Ectodermal cell (in vitro differentiated cells): ENCODE measurements around the gene ATP6V0E2.

Source experiments
- H3K27ac ChIP-seq: 2 replicates; pipeline ENCODE4 v1.7.0; 2013; ENCODE audit warnings: mild to moderate bottlenecking, low read depth, low read length; ENCODE audit not compliant: insufficient read depth, poor library complexity, severe bottlenecking
- H3K27me3 ChIP-seq: 2 replicates; pipeline ENCODE4 v1.7.0; 2013; ENCODE audit warnings: mild to moderate bottlenecking, low read length; ENCODE audit not compliant: insufficient read depth, control insufficient read depth, poor library complexity, severe bottlenecking
- H3K36me3 ChIP-seq: one replicate; pipeline ENCODE4 v1.7.0; 2013; ENCODE audit warnings: low read length; ENCODE audit not compliant: control insufficient read depth, insufficient read depth
- H3K4me1 ChIP-seq: one replicate; pipeline ENCODE4 v1.7.0; 2013; ENCODE audit warnings: low read length; ENCODE audit not compliant: control insufficient read depth, insufficient read depth
- H3K4me3 ChIP-seq: 2 replicates; pipeline ENCODE4 v1.7.0; 2013; ENCODE audit warnings: low read depth, low read length, control low read depth; ENCODE audit not compliant: insufficient read depth
- H3K9me3 ChIP-seq: 2 replicates; pipeline ENCODE4 v1.7.0; 2013; ENCODE audit warnings: mild to moderate bottlenecking, low read length, moderate library complexity; ENCODE audit not compliant: control insufficient read depth
- WGBS, 2 experiments: methylation state at CpG; one replicate each; pipeline ENCODE4 v1.1.7; 2013; ENCODE audit warnings: missing lambda C conversion rate in 2 of 2; 5-methylcytosine and 5-hydroxymethylcytosine counted together

Gene ATP6V0E2

DNA sequence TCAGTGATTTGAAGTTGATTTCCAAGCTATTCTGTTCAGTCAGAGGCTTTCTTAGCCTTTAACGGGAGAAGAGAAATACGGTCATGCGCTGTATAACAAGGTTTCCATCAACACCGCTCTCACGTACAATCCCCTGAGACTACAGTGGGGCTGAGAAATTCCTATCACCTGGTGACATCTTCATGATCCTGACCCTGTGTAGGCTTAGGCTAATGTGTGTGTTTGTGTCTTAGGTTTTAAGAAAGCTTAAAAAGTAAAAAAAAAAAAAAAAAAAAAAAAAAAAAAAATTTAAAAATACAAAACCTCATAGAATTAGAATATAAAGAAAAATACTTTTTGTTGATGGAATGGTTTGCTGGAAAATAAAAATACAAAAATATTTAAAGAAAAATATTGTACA lies 33.8 kb upstream of the ATP6V0E2 start:
- no peak overlapping the region for H3K4me3 ChIP-seq
- no peaks in the 10 kb centered on the region for H3K4me1 ChIP-seq
- H3K36me3 ChIP-seq = no peaks in the 10 kb centered on the region
- WGBS, 2 experiments = 95% methylated on average over 5 of the region's 5 CpGs
- peaks cover 33% of the 10 kb centered on the region for H3K27me3 ChIP-seq
- no peak overlapping the region for H3K27ac ChIP-seq
- no peaks in the 10 kb centered on the region for H3K9me3 ChIP-seq

DNA sequence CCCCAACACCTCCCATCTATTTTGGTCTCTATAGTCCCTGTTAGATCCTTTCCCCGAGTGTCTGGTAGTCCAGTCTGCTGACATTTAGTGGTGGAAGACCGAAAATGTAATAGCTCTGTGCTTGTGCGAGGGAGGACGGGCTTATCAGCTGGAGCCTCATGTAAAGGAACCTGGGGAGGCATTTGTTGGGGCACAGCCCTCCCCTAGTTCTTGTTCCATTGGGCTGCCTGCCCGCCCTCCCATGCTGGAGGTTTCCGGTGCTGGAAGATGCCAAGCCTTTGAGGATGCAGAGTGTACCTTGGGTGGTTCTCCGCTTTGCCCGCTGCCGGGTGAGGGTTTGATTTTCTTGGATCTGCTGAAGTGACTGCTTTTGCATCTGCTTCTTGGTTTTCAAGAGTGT lies 30.2 kb upstream of the ATP6V0E2 start:
- Histone ChIP-seq H3K27me3 (peaks cover 18% of the 10 kb centered on the region), H3K36me3 (no peaks in the 10 kb centered on the region), H3K4me1 (no peaks in the 10 kb centered on the region), H3K4me3 (no peak overlapping the region), H3K9me3 (no peaks in the 10 kb centered on the region), H3K27ac (no peak overlapping the region)
- WGBS, 2 experiments = 92 to 93% methylated on average over 9 of the region's 9 CpGs

DNA sequence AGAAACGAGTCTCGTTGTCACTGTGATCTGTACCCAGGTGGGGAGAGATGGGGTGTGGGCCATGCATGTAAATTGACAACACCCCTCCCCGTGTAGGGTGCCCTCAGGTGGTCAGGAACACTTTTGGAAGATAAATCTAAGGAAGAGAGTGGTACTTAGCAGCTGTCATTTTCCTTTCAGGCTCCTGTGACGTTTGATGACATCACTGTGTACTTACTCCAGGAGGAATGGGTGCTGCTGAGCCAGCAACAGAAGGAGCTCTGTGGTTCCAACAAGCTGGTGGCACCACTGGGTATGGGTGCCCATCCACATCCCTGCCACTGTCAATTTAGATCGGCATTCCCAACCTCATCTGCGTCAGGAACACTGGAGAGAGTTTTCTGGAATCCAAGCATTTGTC lies 29.3 kb upstream of the ATP6V0E2 start:
- Histone ChIP-seq H3K36me3 (no peaks in the 10 kb centered on the region), H3K27ac (no peak overlapping the region), H3K27me3 (peaks cover 11% of the 10 kb centered on the region), H3K4me1 (no peaks in the 10 kb centered on the region), H3K4me3 (no peak overlapping the region), H3K9me3 (no peaks in the 10 kb centered on the region)
- WGBS, 2 experiments = 71 to 79% methylated on average over 6 of the region's 6 CpGs

DNA sequence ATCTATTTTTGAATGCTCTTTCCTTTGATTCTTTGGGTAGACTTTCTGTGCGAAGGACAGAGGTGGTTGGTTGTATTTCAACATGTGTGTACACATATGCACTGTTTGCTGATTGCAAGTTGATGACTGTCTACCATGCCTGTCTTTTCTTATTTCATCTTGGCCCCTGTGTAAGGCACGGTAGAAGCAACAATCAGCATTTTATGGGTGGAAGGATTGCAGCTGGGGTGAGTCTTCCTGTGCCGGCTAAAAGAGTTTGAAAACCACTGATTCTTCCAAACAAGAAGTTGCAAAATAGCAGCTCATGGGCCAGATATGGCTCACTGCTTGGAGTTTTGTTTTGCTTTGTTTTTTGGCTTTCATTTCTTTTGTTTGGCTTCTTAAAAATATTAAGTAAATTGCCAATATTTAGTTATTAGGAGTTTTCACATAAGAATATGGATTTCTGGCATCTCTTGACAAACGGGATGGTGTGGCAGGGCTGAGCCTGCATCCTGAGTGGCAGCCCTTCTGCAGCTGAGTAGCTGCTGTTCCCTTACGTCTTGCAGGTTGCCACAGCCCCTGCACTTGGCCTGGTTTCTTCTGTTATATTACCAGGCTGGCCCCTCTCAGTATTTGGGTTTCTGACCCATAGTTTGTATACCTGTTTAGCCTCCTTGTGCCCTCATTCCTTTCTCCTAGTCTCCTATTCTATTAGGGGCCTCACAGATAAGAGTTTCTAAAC lies 28.4 kb upstream of the ATP6V0E2 start:
- Histone ChIP-seq H3K36me3 (no peaks in the 10 kb centered on the region), H3K27ac (no peak overlapping the region), H3K4me3 (no peak overlapping the region), H3K9me3 (no peaks in the 10 kb centered on the region), H3K4me1 (peaks cover 5% of the 10 kb centered on the region), H3K27me3 (peaks cover 7% of the 10 kb centered on the region)
- 92 to 94% methylated on average over 5 of the region's 5 CpGs for WGBS, 2 experiments

DNA sequence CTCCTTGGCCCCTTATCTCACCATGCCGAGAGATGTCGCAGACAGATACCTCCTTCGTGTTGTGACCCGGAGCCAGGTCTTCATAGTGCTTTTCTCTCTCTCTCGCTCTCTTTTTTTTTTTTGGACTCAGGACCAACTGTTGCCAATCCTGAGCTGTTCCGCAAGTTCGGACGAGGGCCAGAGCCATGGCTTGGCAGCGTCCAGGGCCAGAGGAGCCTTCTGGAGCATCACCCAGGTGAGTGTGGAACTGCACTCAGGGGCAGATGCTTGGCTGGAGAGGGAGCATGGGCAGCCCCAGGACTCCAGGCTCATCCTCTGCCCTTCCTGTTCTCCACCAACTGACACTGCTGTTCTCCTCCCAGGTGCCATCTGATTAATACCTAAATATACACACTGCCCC lies 27.7 kb upstream of the ATP6V0E2 start:
- Histone ChIP-seq H3K36me3 (no peaks in the 10 kb centered on the region), H3K4me3 (no peak overlapping the region), H3K27me3 (peaks cover 7% of the 10 kb centered on the region), H3K27ac (no peak overlapping the region), H3K9me3 (no peaks in the 10 kb centered on the region), H3K4me1 (peaks cover 5% of the 10 kb centered on the region)
- 94 to 98% methylated on average over 9 of the region's 9 CpGs for WGBS, 2 experiments

DNA sequence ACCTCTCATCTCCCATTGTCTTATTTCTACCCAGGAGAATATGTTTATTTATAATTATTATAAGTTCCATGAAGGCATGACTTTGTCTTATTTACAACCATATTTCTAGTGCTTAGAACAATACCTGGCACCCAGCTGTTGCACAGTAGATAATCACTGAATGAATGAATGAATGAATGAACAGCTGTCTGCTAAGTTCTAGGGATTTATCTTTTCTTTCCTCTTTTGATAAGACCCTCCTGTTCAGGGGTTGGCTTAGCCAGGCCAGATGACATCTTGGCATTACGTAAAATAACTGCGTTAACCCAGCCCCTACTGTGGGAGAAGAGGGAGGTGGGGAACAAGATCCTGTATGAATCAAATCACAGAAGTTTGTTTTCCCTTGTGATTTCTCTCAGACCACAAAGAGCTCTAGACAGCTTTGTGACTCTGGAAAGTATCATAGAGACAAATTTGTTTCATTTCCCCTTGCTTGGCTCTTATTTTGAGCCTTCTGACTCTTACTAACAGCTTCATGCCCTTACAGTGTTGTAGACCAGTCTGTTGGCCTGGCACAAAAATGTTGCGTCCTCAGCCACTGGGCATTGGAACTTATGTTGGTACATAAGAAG lies 27.2 kb upstream of the ATP6V0E2 start:
- 91 to 97% methylated on average over 3 of the region's 3 CpGs for WGBS, 2 experiments
- peaks cover 5% of the 10 kb centered on the region for H3K4me1 ChIP-seq
- H3K27me3 ChIP-seq = peaks cover 7% of the 10 kb centered on the region
- no peaks in the 10 kb centered on the region for H3K9me3 ChIP-seq
- H3K27ac ChIP-seq = no peak overlapping the region
- no peak overlapping the region for H3K4me3 ChIP-seq
- H3K36me3 ChIP-seq = no peaks in the 10 kb centered on the region

DNA sequence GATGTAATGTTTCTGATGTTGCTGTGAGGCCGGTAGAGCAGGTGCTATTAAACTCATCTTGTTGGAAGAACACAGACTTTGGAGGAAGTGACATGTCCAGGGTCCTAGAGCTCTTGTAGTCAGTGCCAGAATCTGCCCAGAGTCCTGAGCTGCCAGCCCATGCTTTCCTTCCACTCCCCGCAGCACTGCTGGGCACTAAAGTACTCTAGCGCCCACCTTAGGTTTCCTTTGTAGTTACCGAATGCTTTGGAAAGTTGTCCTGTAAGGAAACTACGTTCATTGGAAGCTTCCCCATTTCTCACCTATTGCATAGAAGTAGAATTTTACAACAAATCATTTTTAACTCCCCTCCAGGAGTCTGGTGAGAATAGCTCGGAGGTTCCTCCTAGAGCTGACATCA lies 24.6 kb upstream of the ATP6V0E2 start:
- Histone ChIP-seq H3K9me3 (no peaks in the 10 kb centered on the region), H3K4me3 (no peak overlapping the region), H3K27ac (no peak overlapping the region), H3K4me1 (peaks cover 5% of the 10 kb centered on the region), H3K27me3 (no peaks in the 10 kb centered on the region), H3K36me3 (no peaks in the 10 kb centered on the region)
- WGBS, 2 experiments = 81 to 83% methylated on average over 6 of the region's 6 CpGs

DNA sequence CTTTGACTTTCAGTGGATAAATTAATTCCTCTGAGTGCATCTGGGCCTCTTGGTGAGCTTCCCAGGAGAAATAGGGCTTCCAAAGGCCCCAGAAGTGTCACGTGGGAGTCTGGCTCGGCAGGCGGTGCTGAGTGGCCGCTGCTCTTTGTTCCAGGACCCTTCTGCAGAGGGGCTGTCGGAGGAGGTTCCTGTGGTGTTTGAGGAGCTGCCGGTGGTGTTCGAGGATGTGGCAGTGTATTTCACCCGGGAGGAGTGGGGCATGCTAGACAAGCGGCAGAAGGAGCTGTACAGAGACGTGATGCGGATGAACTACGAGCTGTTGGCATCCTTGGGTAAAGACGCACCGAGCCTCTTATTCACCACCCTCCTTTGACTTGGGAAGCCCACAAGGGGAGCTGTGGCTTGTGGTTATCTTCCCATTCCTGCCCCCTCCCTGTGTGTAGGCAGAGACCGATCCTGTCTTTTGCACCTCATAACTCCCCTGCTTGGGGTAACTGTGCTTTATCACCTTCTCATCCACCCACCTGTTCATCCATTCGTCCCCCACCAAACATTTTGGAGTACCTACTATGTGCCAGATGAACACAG lies 23.7 kb upstream of the ATP6V0E2 start:
- peaks cover 14% of the 10 kb centered on the region for H3K4me1 ChIP-seq
- no peaks in the 10 kb centered on the region for H3K9me3 ChIP-seq
- H3K4me3 ChIP-seq = no peak overlapping the region
- no peaks in the 10 kb centered on the region for H3K27me3 ChIP-seq
- no peak overlapping the region for H3K27ac ChIP-seq
- no peaks in the 10 kb centered on the region for H3K36me3 ChIP-seq
- 76 to 80% methylated on average over 16 of the region's 16 CpGs for WGBS, 2 experiments

DNA sequence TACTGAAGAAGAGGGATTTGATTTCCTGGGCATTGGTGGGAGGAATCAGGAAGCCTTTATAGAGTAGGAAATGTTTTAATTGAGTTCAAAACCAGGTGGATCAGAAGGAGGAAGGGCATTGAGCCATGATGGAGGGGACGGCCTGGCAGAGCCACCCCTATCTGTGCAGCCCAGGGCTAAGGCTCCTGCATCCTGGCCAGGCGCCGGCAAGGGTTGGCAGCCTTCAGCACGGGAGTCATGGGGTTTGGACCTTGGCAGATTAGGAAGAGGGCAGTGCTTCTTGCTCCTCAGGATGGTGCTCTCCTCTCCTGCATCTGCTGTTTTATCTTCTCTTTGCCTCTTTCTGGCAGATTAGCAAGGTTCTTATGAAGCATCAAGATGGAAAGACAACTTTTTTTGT lies 23.1 kb upstream of the ATP6V0E2 start:
- WGBS, 2 experiments = 93 to 94% methylated on average over 4 of the region's 4 CpGs
- H3K36me3 ChIP-seq = no peaks in the 10 kb centered on the region
- H3K27ac ChIP-seq = no peak overlapping the region
- H3K9me3 ChIP-seq = no peaks in the 10 kb centered on the region
- H3K27me3 ChIP-seq = no peaks in the 10 kb centered on the region
- H3K4me1 ChIP-seq = peaks cover 21% of the 10 kb centered on the region
- H3K4me3 ChIP-seq = no peak overlapping the region

DNA sequence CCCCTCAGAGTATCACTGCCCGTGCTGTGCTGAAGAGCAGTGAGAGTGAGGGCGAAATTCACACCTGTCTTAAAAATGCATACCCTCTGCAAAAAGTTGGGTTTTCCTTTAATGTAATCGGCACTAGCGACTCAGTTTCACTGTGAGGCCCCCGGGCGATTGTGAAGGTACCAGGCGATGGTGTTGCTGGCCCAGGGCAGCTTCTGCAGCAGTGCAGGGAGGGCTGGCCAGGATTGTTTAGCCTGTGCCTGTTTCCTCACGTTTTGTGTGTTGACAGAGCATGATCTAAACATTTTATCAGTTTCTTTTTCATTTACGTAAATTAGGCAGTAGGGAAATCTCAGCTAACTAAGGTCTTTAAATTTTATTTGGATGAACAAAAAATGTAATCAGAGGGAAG lies 22.3 kb upstream of the ATP6V0E2 start:
- Histone ChIP-seq H3K36me3 (no peaks in the 10 kb centered on the region), H3K27me3 (no peaks in the 10 kb centered on the region), H3K27ac (no peak overlapping the region), H3K9me3 (no peaks in the 10 kb centered on the region), H3K4me1 (peaks cover 22% of the 10 kb centered on the region), H3K4me3 (no peak overlapping the region)
- 93 to 95% methylated on average over 9 of the region's 9 CpGs for WGBS, 2 experiments
